IPS-18a (cell line): Measurements from ENCODE around the gene MYO3B.

Source experiments
- H3K27ac ChIP-seq: one replicate; pipeline ENCODE4 v1.5.1; 2013; ENCODE audit warnings: low read length
- H3K27me3 ChIP-seq: one replicate; pipeline ENCODE4 v1.6.1; 2013; ENCODE audit warnings: mild to moderate bottlenecking, low read length; ENCODE audit not compliant: control insufficient read depth, insufficient read depth
- H3K36me3 ChIP-seq: one replicate; pipeline ENCODE4 v1.6.1; 2013; ENCODE audit warnings: low read depth, low read length; ENCODE audit not compliant: control insufficient read depth
- H3K4me1 ChIP-seq: one replicate; pipeline ENCODE4 v1.6.1; 2013; ENCODE audit warnings: low read depth, low read length; ENCODE audit not compliant: control insufficient read depth
- H3K4me3 ChIP-seq: one replicate; pipeline ENCODE4 v1.5.1; 2013; ENCODE audit warnings: low read length
- H3K9ac ChIP-seq: one replicate; pipeline ENCODE4 v1.6.1; 2013; ENCODE audit warnings: mild to moderate bottlenecking, low read length, moderate library complexity
- H3K9me3 ChIP-seq: one replicate; pipeline ENCODE4 v1.6.1; 2013; ENCODE audit warnings: low read depth, low read length; ENCODE audit not compliant: control insufficient read depth

MYO3B gene

GRCh38 chr2:170213651-170214050 lies 35.7 kb downstream of the MYO3B start:
- H3K4me1 ChIP-seq = peaks cover 50% of the 10 kb centered on the region
- no peaks in the 10 kb centered on the region for H3K27me3 ChIP-seq
- H3K4me3 ChIP-seq = no peak overlapping the region
- H3K36me3 ChIP-seq = no peaks in the 10 kb centered on the region
- no peak overlapping the region for H3K27ac ChIP-seq
- H3K9me3 ChIP-seq = peaks cover 9% of the 10 kb centered on the region
- no peak overlapping the region for H3K9ac ChIP-seq

DNA sequence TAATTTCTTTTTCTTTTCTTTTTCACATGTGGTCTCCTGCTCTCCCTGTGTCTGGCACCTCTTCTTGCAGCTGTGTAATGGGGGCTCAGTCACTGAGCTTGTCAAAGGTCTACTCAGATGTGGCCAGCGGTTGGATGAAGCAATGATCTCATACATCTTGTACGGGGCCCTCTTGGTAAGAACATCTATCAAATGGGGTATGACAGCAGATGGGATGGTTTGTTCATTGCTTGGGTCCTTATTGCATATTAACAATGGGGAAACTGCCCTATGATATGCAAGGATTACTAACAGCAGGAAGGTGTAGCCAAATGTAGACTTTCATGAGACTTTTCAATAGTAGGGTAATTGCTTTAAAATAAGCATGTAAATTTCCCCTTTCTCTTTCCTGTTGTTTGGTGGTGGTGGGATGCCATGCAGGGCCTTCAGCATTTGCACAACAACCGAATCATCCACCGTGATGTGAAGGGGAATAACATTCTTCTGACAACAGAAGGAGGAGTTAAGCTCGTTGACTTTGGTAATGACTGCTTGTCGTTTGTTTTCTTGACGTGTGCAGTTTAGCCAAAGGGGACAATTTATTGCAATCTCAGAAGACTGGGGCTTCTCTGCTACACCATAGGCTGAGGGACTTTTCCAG lies 36.5 kb downstream of the MYO3B start:
- Histone ChIP-seq H3K27me3 (no peaks in the 10 kb centered on the region), H3K4me1 (peaks cover 50% of the 10 kb centered on the region), H3K9ac (peak overlapping the region; percentile 2), H3K4me3 (peak overlapping the region; percentile 45), H3K27ac (peak overlapping the region; percentile 43), H3K36me3 (no peaks in the 10 kb centered on the region), H3K9me3 (peaks cover 6% of the 10 kb centered on the region)

DNA sequence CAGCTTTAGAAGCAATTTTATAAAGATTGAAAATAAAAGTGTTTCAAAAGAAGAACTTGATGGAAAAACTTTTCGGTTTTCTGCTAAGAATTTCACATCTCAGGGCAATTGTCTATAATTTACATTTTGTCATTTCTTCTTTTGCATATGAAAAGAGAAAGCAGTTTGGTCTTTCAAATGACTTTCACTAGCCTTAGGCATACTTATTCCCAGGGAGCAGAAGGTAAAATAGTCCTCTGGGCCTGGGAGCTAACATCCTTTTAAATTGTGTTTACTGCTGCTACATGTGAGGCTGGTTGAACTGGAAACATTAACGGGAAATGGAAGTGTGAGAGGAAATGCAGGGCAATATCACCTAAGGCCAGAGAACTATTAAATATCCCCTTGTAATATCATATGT lies 37.1 kb downstream of the MYO3B start:
- H3K27ac ChIP-seq = peak overlapping the region; percentile 43
- peaks cover 5% of the 10 kb centered on the region for H3K9me3 ChIP-seq
- no peak overlapping the region for H3K9ac ChIP-seq
- H3K4me1 ChIP-seq = peaks cover 50% of the 10 kb centered on the region
- peak overlapping the region; percentile 45 for H3K4me3 ChIP-seq
- no peaks in the 10 kb centered on the region for H3K36me3 ChIP-seq
- no peaks in the 10 kb centered on the region for H3K27me3 ChIP-seq

- no peak overlapping the region for H3K27ac ChIP-seq
- H3K27me3 ChIP-seq = no peaks in the 10 kb centered on the region
- H3K9ac ChIP-seq = peak overlapping the region; percentile 10
- H3K36me3 ChIP-seq = no peaks in the 10 kb centered on the region
- no peaks in the 10 kb centered on the region for H3K9me3 ChIP-seq
- no peak overlapping the region for H3K4me3 ChIP-seq
- peaks cover 53% of the 10 kb centered on the region for H3K4me1 ChIP-seq
Observed at GRCh38 chr2:170216428-170216827, 38.5 kb downstream of the MYO3B start.

DNA sequence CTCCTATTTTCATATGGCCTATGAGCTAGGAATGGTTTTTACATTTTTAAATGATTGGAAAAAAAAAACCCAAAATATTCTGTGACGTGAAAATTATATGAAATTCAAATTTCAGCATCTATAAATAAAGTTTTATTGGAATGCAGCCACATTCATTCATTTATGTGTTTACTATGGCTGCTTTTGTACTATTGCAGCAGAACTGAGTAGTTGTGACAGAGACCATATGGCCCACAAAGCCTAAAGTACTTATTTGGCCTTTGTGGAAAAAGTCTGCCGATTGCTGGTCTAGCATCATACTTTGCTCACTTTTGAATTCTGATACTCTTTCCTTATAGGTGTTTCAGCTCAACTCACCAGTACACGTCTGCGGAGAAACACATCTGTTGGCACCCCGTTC lies 39.0 kb downstream of the MYO3B start:
- H3K9me3 ChIP-seq = no peaks in the 10 kb centered on the region
- no peak overlapping the region for H3K9ac ChIP-seq
- peaks cover 57% of the 10 kb centered on the region for H3K4me1 ChIP-seq

GRCh38 chr2:170217778-170218251 lies 39.9 kb downstream of the MYO3B start:
- Histone ChIP-seq H3K27me3 (no peaks in the 10 kb centered on the region), H3K9ac (no peak overlapping the region), H3K4me3 (no peak overlapping the region), H3K27ac (no peak overlapping the region), H3K36me3 (no peaks in the 10 kb centered on the region), H3K9me3 (no peaks in the 10 kb centered on the region), H3K4me1 (peaks cover 59% of the 10 kb centered on the region)

More for the DNA sequence above, 39.0 kb downstream of the MYO3B start:
- H3K4me3 ChIP-seq = no peak overlapping the region
- no peak overlapping the region for H3K27ac ChIP-seq
- H3K27me3 ChIP-seq = no peaks in the 10 kb centered on the region
- H3K36me3 ChIP-seq = no peaks in the 10 kb centered on the region

DNA sequence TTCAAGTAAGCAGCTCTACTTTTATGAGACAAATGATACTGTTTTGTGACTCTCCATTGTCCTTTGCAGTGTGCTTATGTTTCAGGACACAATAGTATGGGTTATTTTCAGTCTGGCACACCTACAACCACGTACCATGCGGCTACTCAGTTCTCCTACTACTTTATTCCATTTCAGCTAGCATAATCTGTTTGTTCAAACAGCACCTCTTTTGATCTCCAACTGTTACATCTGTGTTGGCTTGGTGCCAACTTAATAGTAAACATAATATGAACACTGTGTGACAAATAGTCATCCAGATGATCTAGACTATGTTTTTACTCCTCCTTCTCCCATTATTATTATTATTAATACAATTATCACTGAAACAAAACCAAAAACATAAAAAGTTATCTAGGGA lies 40.5 kb downstream of the MYO3B start:
- no peaks in the 10 kb centered on the region for H3K27me3 ChIP-seq
- H3K9ac ChIP-seq = no peak overlapping the region
- no peaks in the 10 kb centered on the region for H3K36me3 ChIP-seq
- no peak overlapping the region for H3K4me3 ChIP-seq
- no peak overlapping the region for H3K27ac ChIP-seq
- peaks cover 59% of the 10 kb centered on the region for H3K4me1 ChIP-seq
- H3K9me3 ChIP-seq = no peaks in the 10 kb centered on the region

DNA sequence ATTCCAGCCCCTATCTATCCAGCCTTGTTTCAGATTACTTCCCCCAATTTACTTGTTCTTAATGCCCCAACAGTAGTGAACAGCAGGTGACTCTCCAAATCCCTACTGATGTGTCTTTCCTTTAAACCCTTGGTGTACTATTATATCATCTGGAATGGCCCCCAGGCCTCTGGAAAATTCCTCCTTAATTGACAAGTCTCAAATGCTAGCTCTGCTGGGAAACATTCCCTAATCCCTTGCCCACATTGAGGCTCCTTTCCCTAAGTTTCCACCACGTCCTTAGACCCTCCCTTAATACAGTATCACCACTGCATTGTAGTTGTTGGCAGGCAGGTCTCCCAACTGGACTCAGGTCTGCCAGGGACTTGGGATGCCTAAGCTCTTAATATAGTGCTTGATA lies 41.0 kb downstream of the MYO3B start:
- H3K4me1 ChIP-seq = peaks cover 55% of the 10 kb centered on the region
- H3K27me3 ChIP-seq = no peaks in the 10 kb centered on the region
- no peak overlapping the region for H3K9ac ChIP-seq
- H3K27ac ChIP-seq = no peak overlapping the region
- no peaks in the 10 kb centered on the region for H3K36me3 ChIP-seq
- H3K4me3 ChIP-seq = no peak overlapping the region
- H3K9me3 ChIP-seq = no peaks in the 10 kb centered on the region

- Histone ChIP-seq H3K27me3 (no peaks in the 10 kb centered on the region), H3K4me3 (no peak overlapping the region), H3K4me1 (peaks cover 30% of the 10 kb centered on the region), H3K36me3 (no peaks in the 10 kb centered on the region), H3K9ac (no peak overlapping the region), H3K9me3 (no peaks in the 10 kb centered on the region), H3K27ac (peak overlapping the region; percentile 4)
Observed at GRCh38 chr2:170221317-170222288, 43.7 kb downstream of the MYO3B start.

- Histone ChIP-seq H3K9me3 (no peaks in the 10 kb centered on the region), H3K27me3 (no peaks in the 10 kb centered on the region), H3K36me3 (no peaks in the 10 kb centered on the region), H3K9ac (no peak overlapping the region), H3K4me1 (peaks cover 24% of the 10 kb centered on the region), H3K27ac (peak overlapping the region; percentile 4), H3K4me3 (no peak overlapping the region)
Observed at GRCh38 chr2:170222298-170222697, 44.4 kb downstream of the MYO3B start.

DNA sequence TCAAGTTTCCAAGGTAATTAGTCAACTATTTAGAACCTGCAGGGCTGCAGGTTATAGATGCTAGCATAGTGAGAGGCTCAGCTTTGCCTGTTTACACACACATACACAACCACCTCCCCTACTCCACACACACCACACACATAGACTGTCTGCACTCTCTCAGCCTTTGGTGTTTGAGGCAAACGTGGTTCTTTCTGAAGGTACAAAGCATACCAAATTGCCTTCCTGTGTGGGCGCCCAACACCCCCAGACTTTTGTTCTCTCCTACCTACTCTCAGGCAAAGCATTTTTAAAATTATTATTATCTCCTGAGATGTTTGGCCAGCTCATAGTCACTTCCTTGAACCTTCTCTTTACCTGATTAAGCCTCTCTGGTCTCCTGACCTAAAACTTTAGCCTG lies 44.9 kb downstream of the MYO3B start:
- Histone ChIP-seq H3K4me3 (no peak overlapping the region), H3K4me1 (peaks cover 20% of the 10 kb centered on the region), H3K27me3 (no peaks in the 10 kb centered on the region), H3K36me3 (no peaks in the 10 kb centered on the region), H3K9me3 (no peaks in the 10 kb centered on the region), H3K27ac (no peak overlapping the region), H3K9ac (no peak overlapping the region)
